ENCODE measurements around the gene GOT1.

- TF ChIP-seq POLR2AphosphoS5 (IDR thresholded peaks at IDR 0.05; ENCODE audit: borderline replicate concordance, low read depth, low read length) = no peak
- no peak for TF ChIP-seq EZH2 (IDR thresholded peaks at IDR 0.05)
Measured at GRCh38 chr10:99358101-99358500, 72.3 kb downstream of the GOT1 start.

Measured in SK-N-MC (cell line).